ENCODE measurements around the gene OAF.

OAF gene

GRCh38 chr11:120197977-120198376 lies 12.9 kb upstream of the OAF start:
- Histone ChIP-seq H3K36me3 (replicated peaks) (no peaks in the 10 kb centered on the region), H3K4me3 (ENCODE audit: low read depth, low read length) (no peak overlapping the region), H3K27me3 (replicated peaks) (peaks cover 8% of the 10 kb centered on the region), H3K27ac (no peak overlapping the region)
- TF ChIP-seq CTCF (IDR thresholded peaks at IDR 0.05; ENCODE audit: low read depth, low read length, missing control alignments): no peak
- no peak for DNase-seq
- in situ Hi-C loops (cut with HindIII; ENCODE audit: low pct_ligation_motif_present, low sequenced_read_pairs): no loop called here

GRCh38 chr11:120198403-120198786 lies 12.4 kb upstream of the OAF start:
- TF ChIP-seq CTCF (IDR thresholded peaks at IDR 0.05; ENCODE audit: low read depth, low read length, missing control alignments): no peak
- no peak for DNase-seq
- Histone ChIP-seq H3K36me3 (replicated peaks) (no peaks in the 10 kb centered on the region), H3K27ac (no peak overlapping the region), H3K27me3 (replicated peaks) (peaks cover 5% of the 10 kb centered on the region), H3K4me3 (ENCODE audit: low read depth, low read length) (no peak overlapping the region)
- in situ Hi-C loops (cut with HindIII; ENCODE audit: low pct_ligation_motif_present, low sequenced_read_pairs): no loop called here

- no peak for DNase-seq
- peaks cover 4% of the 10 kb centered on the region for H3K27me3 ChIP-seq (replicated peaks)
- no peak overlapping the region for H3K27ac ChIP-seq
- in situ Hi-C loops (cut with HindIII; ENCODE audit: low pct_ligation_motif_present, low sequenced_read_pairs): no loop called here
- no peaks in the 10 kb centered on the region for H3K36me3 ChIP-seq (replicated peaks)
- no peak overlapping the region for H3K4me3 ChIP-seq (ENCODE audit: low read depth, low read length)
- TF ChIP-seq CTCF (IDR thresholded peaks at IDR 0.05; ENCODE audit: low read depth, low read length, missing control alignments): no peak
Measured at GRCh38 chr11:120198787-120199469, 11.9 kb upstream of the OAF start.

- DNase-seq: no peak
- Histone ChIP-seq H3K27me3 (replicated peaks) (peaks cover 4% of the 10 kb centered on the region), H3K4me3 (ENCODE audit: low read depth, low read length) (no peak overlapping the region), H3K36me3 (replicated peaks) (no peaks in the 10 kb centered on the region), H3K27ac (no peak overlapping the region)
- TF ChIP-seq CTCF (IDR thresholded peaks at IDR 0.05; ENCODE audit: low read depth, low read length, missing control alignments): no peak
- in situ Hi-C loops (cut with HindIII; ENCODE audit: low pct_ligation_motif_present, low sequenced_read_pairs): no loop called here
Measured at GRCh38 chr11:120199613-120200012, 11.2 kb upstream of the OAF start.

- Histone ChIP-seq H3K27ac (no peak overlapping the region), H3K4me3 (ENCODE audit: low read depth, low read length) (no peak overlapping the region), H3K36me3 (replicated peaks) (no peaks in the 10 kb centered on the region), H3K27me3 (replicated peaks) (peaks cover 3% of the 10 kb centered on the region)
- in situ Hi-C loops (cut with HindIII; ENCODE audit: low pct_ligation_motif_present, low sequenced_read_pairs): no loop called here
- no peak for DNase-seq
- TF ChIP-seq CTCF (IDR thresholded peaks at IDR 0.05; ENCODE audit: low read depth, low read length, missing control alignments): no peak
Measured at GRCh38 chr11:120200677-120201076, 10.2 kb upstream of the OAF start.

GRCh38 chr11:120201653-120202052 lies 9.2 kb upstream of the OAF start:
- H3K36me3 ChIP-seq (replicated peaks): no peaks in the 10 kb centered on the region
- no peaks in the 10 kb centered on the region for H3K27me3 ChIP-seq (replicated peaks)
- DNase-seq: no peak
- in situ Hi-C loops (cut with HindIII; ENCODE audit: low pct_ligation_motif_present, low sequenced_read_pairs): no loop called here
- H3K27ac ChIP-seq: no peak overlapping the region
- no peak for TF ChIP-seq CTCF (IDR thresholded peaks at IDR 0.05; ENCODE audit: low read depth, low read length, missing control alignments)
- H3K4me3 ChIP-seq (ENCODE audit: low read depth, low read length): no peak overlapping the region
